A673 (cell line): ENCODE measurements around the gene NAT10.

Experiments used
- EZH2 ChIP-seq: fragments of 200-600 bp; sonication (generic); IDR thresholded peaks from 2 replicates; pipeline ENCODE4 v1.6.1; 2017; ENCODE audit warnings: borderline replicate concordance, low read depth, mild to moderate bottlenecking, mixed read lengths, antibody characterized with exemption, low read length; ENCODE audit not compliant: poor library complexity, severe bottlenecking
- TF ChIP-seq, protein P1 (sequence below): fragments of 300-800, 200-600 bp; sonication (generic); conservative IDR thresholded peaks from 2 replicates; pipeline ENCODE4 v1.5.1; 2017; ENCODE audit warnings: low read depth, mild to moderate bottlenecking, antibody characterized with exemption, low read length, moderate library complexity, mixed read lengths

DNA sequence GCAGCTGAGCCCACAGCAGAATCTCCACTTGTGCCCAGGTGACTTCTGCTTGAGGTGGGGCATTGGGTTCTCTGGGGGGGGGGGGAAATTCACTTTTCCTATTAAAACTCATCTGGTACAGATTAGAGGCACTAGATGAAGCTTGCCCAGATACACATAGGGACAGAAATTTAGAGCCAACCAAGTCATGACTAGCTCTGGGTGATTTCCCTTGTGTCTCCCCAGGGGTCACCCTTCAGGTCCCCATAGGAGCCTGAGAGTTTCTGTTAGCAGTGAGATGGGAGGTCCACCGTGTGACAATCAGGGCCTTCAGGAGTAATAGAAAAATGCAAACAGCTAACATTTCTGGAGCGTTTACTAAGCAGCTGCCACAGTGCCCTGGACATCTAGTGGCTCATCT lies 77.0 kb downstream of the NAT10 start:
- TF ChIP-seq, protein P1, sequence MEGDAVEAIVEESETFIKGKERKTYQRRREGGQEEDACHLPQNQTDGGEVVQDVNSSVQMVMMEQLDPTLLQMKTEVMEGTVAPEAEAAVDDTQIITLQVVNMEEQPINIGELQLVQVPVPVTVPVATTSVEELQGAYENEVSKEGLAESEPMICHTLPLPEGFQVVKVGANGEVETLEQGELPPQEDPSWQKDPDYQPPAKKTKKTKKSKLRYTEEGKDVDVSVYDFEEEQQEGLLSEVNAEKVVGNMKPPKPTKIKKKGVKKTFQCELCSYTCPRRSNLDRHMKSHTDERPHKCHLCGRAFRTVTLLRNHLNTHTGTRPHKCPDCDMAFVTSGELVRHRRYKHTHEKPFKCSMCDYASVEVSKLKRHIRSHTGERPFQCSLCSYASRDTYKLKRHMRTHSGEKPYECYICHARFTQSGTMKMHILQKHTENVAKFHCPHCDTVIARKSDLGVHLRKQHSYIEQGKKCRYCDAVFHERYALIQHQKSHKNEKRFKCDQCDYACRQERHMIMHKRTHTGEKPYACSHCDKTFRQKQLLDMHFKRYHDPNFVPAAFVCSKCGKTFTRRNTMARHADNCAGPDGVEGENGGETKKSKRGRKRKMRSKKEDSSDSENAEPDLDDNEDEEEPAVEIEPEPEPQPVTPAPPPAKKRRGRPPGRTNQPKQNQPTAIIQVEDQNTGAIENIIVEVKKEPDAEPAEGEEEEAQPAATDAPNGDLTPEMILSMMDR, result no peak
- TF ChIP-seq EZH2, result no peak
